Vagina (tissue), 2 donors: Measurements from ENCODE around the gene PKIG. TPM values are rescaled to one million over a fixed set of nuclear protein-coding genes. Genes with fewer than 3 reads are reported as not detected.

Experiments used
- DNase-seq, 2 donors: peaks; one replicate each; pipeline ENCODE4 v3.0.0-alpha.2; 2017; ENCODE audit errors: extremely low spot score in 2 of 2
- H3K27ac ChIP-seq: fragments of 200-600 bp; sonication (generic); one replicate; pipeline ENCODE4 v1.5.1; 2019
- H3K27me3 ChIP-seq: fragments of 200-600 bp; sonication (generic); one replicate; pipeline ENCODE4 v1.5.1; 2019
- H3K36me3 ChIP-seq, 2 donors: fragments of 200-600 bp; sonication (generic); one replicate each; pipeline ENCODE4 v1.5.1; 2017 to 2019
- H3K4me1 ChIP-seq: fragments of 200-600 bp; sonication (generic); one replicate; pipeline ENCODE4 v1.5.1; 2019
- H3K4me3 ChIP-seq, 2 donors: fragments of 200-600 bp; sonication (generic); 1 replicate in 1 of 2; 2 replicates in 1 of 2; pipeline ENCODE4 v1.5.1; 2016 to 2019
- H3K9me3 ChIP-seq: fragments of 200-600 bp; sonication (generic); one replicate; pipeline ENCODE4 v1.5.1; 2019
- CTCF ChIP-seq, 3 experiments: fragments of 450-650 bp in 2 of 3; fragments of 200-600 bp in 1 of 3; sonication (generic) in 1 of 3; IDR thresholded peaks; one replicate each; pipeline ENCODE4 v1.5.1; 2017 to 2019; ENCODE audit warnings: antibody characterized with exemption in 3 of 3, mild to moderate bottlenecking in 2 of 3, moderate library complexity in 2 of 3
- POLR2A ChIP-seq, 2 donors: fragments of 450-650 bp; IDR thresholded peaks; one replicate each; pipeline ENCODE4 v1.6.1; 2017; ENCODE audit warnings: antibody characterized with exemption in 2 of 2, mild to moderate bottlenecking in 2 of 2, moderate library complexity in 2 of 2
- POLR2AphosphoS5 ChIP-seq, 2 donors: sonication (generic); formaldehyde crosslinking; IDR thresholded peaks; one replicate each; pipeline ENCODE4 v1.9.0; 2017; ENCODE audit warnings: antibody characterized with exemption in 2 of 2, mild to moderate bottlenecking in 2 of 2, low read depth in 1 of 2; ENCODE audit not compliant: insufficient read depth in 1 of 2
- intact Hi-C: fragments of 100-400 bp; cut with DNase I; formaldehyde crosslinking; loops from one replicate; pipeline ENCODE4 v1.15.1; 2023
- total RNA-seq: library from RNA; depleted of rRNA; stranded (reverse); fragments of >200 nt; gene quantifications from one replicate; pipeline ENCODE4 v1.2.3, GENCODE V29; 2016

PKIG gene
- total RNA-seq, 1 donor from 2014 or later, result 146 TPM

GRCh38 chr20:44540834-44541233 is 41.5 kb upstream of the PKIG start:
- H3K4me1 ChIP-seq, result peaks cover 8% of the 10 kb centered on the region

GRCh38 chr20:44541992-44542391 is 40.4 kb upstream of the PKIG start:
- no peak for TF ChIP-seq CTCF (IDR thresholded peaks at IDR 0.05)
- intact Hi-C loops, result no loop called here
- H3K27ac ChIP-seq, result no peak overlapping the region
- H3K4me3 ChIP-seq, result no peak overlapping the region
- H3K4me1 ChIP-seq, result peaks cover 8% of the 10 kb centered on the region
- no peak for DNase-seq
- H3K36me3 ChIP-seq, result no peaks in the 10 kb centered on the region
- no peaks in the 10 kb centered on the region for H3K27me3 ChIP-seq
- H3K9me3 ChIP-seq, result no peaks in the 10 kb centered on the region

More at GRCh38 chr20:44540834-44541233, 41.5 kb upstream of the PKIG start:
- Histone ChIP-seq H3K9me3 (no peaks in the 10 kb centered on the region), H3K27ac (no peak overlapping the region), H3K4me3 (no peak overlapping the region), H3K27me3 (no peaks in the 10 kb centered on the region), H3K36me3 (no peaks in the 10 kb centered on the region)
- no peak for DNase-seq
- TF ChIP-seq CTCF (IDR thresholded peaks at IDR 0.05) (no peak), POLR2A (IDR thresholded peaks at IDR 0.05) (no peak), POLR2AphosphoS5 (IDR thresholded peaks at IDR 0.05; ENCODE audit: insufficient read depth in 1 of 2, low read depth in 1 of 2) (no peak)
- intact Hi-C loops, result no loop called here

GRCh38 chr20:44542890-44543289 is 39.5 kb upstream of the PKIG start:
- no peak overlapping the region for H3K4me3 ChIP-seq
- TF ChIP-seq POLR2AphosphoS5 (IDR thresholded peaks at IDR 0.05; ENCODE audit: insufficient read depth in 1 of 2, low read depth in 1 of 2) (no peak), CTCF (IDR thresholded peaks at IDR 0.05) (no peak), POLR2A (IDR thresholded peaks at IDR 0.05) (no peak)
- no peaks in the 10 kb centered on the region for H3K36me3 ChIP-seq
- no peak for DNase-seq
- no peak overlapping the region for H3K27ac ChIP-seq
- no peaks in the 10 kb centered on the region for H3K27me3 ChIP-seq
- peaks cover 8% of the 10 kb centered on the region for H3K4me1 ChIP-seq
- intact Hi-C loops, result no loop called here
- H3K9me3 ChIP-seq, result no peaks in the 10 kb centered on the region

- H3K36me3 ChIP-seq, result no peaks in the 10 kb centered on the region
- DNase-seq, result no peak
- H3K27ac ChIP-seq, result no peak overlapping the region
- H3K9me3 ChIP-seq, result no peaks in the 10 kb centered on the region
- intact Hi-C loops, result no loop called here
- H3K4me1 ChIP-seq, result peaks cover 8% of the 10 kb centered on the region
- H3K4me3 ChIP-seq, result no peak overlapping the region
- TF ChIP-seq CTCF (IDR thresholded peaks at IDR 0.05) (no peak), POLR2AphosphoS5 (IDR thresholded peaks at IDR 0.05; ENCODE audit: insufficient read depth in 1 of 2, low read depth in 1 of 2) (no peak), POLR2A (IDR thresholded peaks at IDR 0.05) (no peak)
- no peaks in the 10 kb centered on the region for H3K27me3 ChIP-seq
Observed at GRCh38 chr20:44543358-44543757, 39.0 kb upstream of the PKIG start.

- Histone ChIP-seq H3K27me3 (no peaks in the 10 kb centered on the region), H3K4me3 (no peak overlapping the region), H3K9me3 (no peaks in the 10 kb centered on the region), H3K27ac (no peak overlapping the region), H3K4me1 (peaks cover 8% of the 10 kb centered on the region), H3K36me3 (no peaks in the 10 kb centered on the region)
- DNase-seq, result no peak
- intact Hi-C loops, result no loop called here
- TF ChIP-seq CTCF (IDR thresholded peaks at IDR 0.05) (no peak), POLR2A (IDR thresholded peaks at IDR 0.05) (no peak)
Observed at GRCh38 chr20:44544263-44544662, 38.1 kb upstream of the PKIG start.
